ENCODE results near the gene KLHL22. TPM values are rescaled to one million over a fixed set of nuclear protein-coding genes. Genes with fewer than 3 reads are reported as not detected.

KLHL22 gene
- total and polyA plus RNA-seq, 2 of the 8 experiments (the other 6 are each of a cell fraction or from before 2014, with no cell fraction given), result 9.4 to 16.2 TPM

- Histone ChIP-seq H2BK20ac (ENCODE audit: low read length) (no peak overlapping the region), H4K91ac (replicated peaks; ENCODE audit: insufficient read length, low read length) (no peak overlapping the region), H3K9me3 (ENCODE audit: insufficient read depth in 2 of 2, low read depth in 1 of 2, low read length in 1 of 2) (no peaks in the 10 kb centered on the region), H3K4me3 (ENCODE audit: extremely low read depth in 1 of 4, insufficient read depth in 2 of 4, low read depth in 3 of 4, low read length in 4 of 4) (no peak overlapping the region), H3K36me3 (ENCODE audit: control insufficient read depth in 2 of 4, insufficient read depth in 4 of 4, low read length in 3 of 4) (peaks cover 0 to 20% (median 9%) of the 10 kb centered on the region in 4 experiments; a peak in 5 of 8 replicates), H3K79me1 (ENCODE audit: low read depth, low read length) (no peaks in the 10 kb centered on the region; the same call in 1 of the 2 replicates), H2BK12ac (ENCODE audit: low read depth, low read length) (no peak overlapping the region), H3K4ac (replicated peaks; ENCODE audit: insufficient read length, low read depth, low read length) (no peak overlapping the region), H3K79me2 (ENCODE audit: control insufficient read depth in 1 of 2, insufficient read depth in 2 of 2, low read length in 2 of 2) (no peaks in the 10 kb centered on the region), H3K27me3 (replicated peaks in 1 of 4; ENCODE audit: control insufficient read depth in 3 of 4, extremely low read depth in 1 of 4, insufficient read depth in 3 of 4, low read length in 3 of 4) (no peaks in the 10 kb centered on the region), H3K56ac (replicated peaks; ENCODE audit: insufficient read length, low read depth, low read length) (no peak overlapping the region), H4K8ac (ENCODE audit: extremely low read depth, insufficient read depth, low read length) (no peak overlapping the region), H2BK15ac (ENCODE audit: low read length) (no peak overlapping the region), H3K4me2 (ENCODE audit: insufficient read depth in 1 of 2, low read depth in 2 of 2, low read length in 2 of 2) (no peak overlapping the region), H4K20me1 (replicated peaks in 1 of 2; ENCODE audit: control insufficient read depth in 1 of 2, insufficient read depth in 2 of 2, low read length in 2 of 2) (peaks cover 0 to 17% of the 10 kb centered on the region in 2 experiments), H2AK5ac (ENCODE audit: low read depth, low read length) (no peak overlapping the region), H3K4me1 (replicated peaks in 1 of 4; ENCODE audit: control insufficient read depth in 3 of 4, insufficient read depth in 4 of 4, low read length in 3 of 4) (no peaks in the 10 kb centered on the region; a peak in 1 of 7 replicates), H3K23ac (ENCODE audit: insufficient read length) (no peak overlapping the region), H3K14ac (ENCODE audit: insufficient read length) (no peak overlapping the region), H3K23me2 (ENCODE audit: low read depth, low read length) (no peaks in the 10 kb centered on the region), H3K9ac (replicated peaks in 1 of 4; ENCODE audit: extremely low read depth in 1 of 4, low read depth in 3 of 4, low read length in 3 of 4) (no peak overlapping the region), H2BK120ac (replicated peaks; ENCODE audit: low read depth, low read length) (no peak overlapping the region), H2BK5ac (ENCODE audit: low read depth, low read length) (no peak overlapping the region), H4K5ac (ENCODE audit: insufficient read length, low read depth, low read length) (no peak overlapping the region), H3K27ac (ENCODE audit: low read depth, low read length) (no peak overlapping the region), H3K18ac (ENCODE audit: extremely low read depth, low read length) (no peak overlapping the region), H2AFZ (ENCODE audit: low read length) (no peak overlapping the region)
- CTCF ChIA-PET (ENCODE audit: partially characterized antibody), result interaction anchor here (0.5 to 4.8 kb wide), 7 partner anchors 10 to 396 kb away, joined by 3 to 27 read pairs (median 4); no protein-coding TSS in a partner anchor
- 81% methylated on average over 3 of the region's 3 CpGs; no CpG with 5 or more reads in 1 of the 2 experiments for WGBS, 2 experiments (ENCODE audit: extremely low coverage in 1 of 2, insufficient coverage in 1 of 2, insufficient read length in 1 of 2, insufficient replicate concordance in 2 of 2, low coverage in 1 of 2, low lambda C conversion rate in 2 of 2, missing lambda C conversion rate in 1 of 2)
- FAIRE-seq, result no peak
- POLR2A ChIA-PET (ENCODE audit: partially characterized antibody), result interaction anchor here (0.6 to 1.3 kb wide), 5 partner anchors 14 to 299 kb away, joined by 3 to 4 read pairs (median 4); partner anchors contain the start of genes DGCR6L and ZNF74
- no peak for DNase-seq (ENCODE audit: low read depth in 1 of 2, low spot score in 2 of 2)
- TF ChIP-seq TAF7 (optimal IDR thresholded peaks at IDR 0.05; ENCODE audit: borderline replicate concordance, low read depth, low read length), result no peak
- no peak for TF ChIP-seq RFX5 (IDR thresholded peaks at IDR 0.05; ENCODE audit: borderline replicate concordance, low read depth, low read length)
- no peak for TF ChIP-seq NANOG (IDR thresholded peaks at IDR 0.05; ENCODE audit: insufficient read depth, low read depth, low read length, poor library complexity, severe bottlenecking)
- no peak for TF ChIP-seq TEAD4 (IDR thresholded peaks at IDR 0.05; ENCODE audit: low read depth, low read length)
- no peak for TF ChIP-seq POLR2AphosphoS5 (IDR thresholded peaks at IDR 0.05; ENCODE audit: low read depth, low read length)
- TF ChIP-seq SIRT6 (IDR thresholded peaks at IDR 0.05; ENCODE audit: low read length), result no peak
- TF ChIP-seq CBX8 (IDR thresholded peaks at IDR 0.05; ENCODE audit: borderline replicate concordance, low read depth, low read length), result no peak
- no peak for TF ChIP-seq SP2 (IDR thresholded peaks at IDR 0.05; ENCODE audit: low read length)
- no peak for TF ChIP-seq EP300 (IDR thresholded peaks at IDR 0.05; ENCODE audit: borderline replicate concordance in 1 of 2, low read depth in 2 of 2, low read length in 2 of 2)
- TF ChIP-seq MAFK (IDR thresholded peaks at IDR 0.05; ENCODE audit: low read depth, low read length), result no peak
- TF ChIP-seq BRCA1 (IDR thresholded peaks at IDR 0.05; ENCODE audit: low read depth, low read length), result no peak
- no peak for TF ChIP-seq POLR2A (IDR thresholded peaks at IDR 0.05; ENCODE audit: control extremely low read depth in 1 of 2, low read depth in 2 of 2, low read length in 2 of 2)
- no peak for TF ChIP-seq CEBPB (IDR thresholded peaks at IDR 0.05; ENCODE audit: low read depth, low read length)
- TF ChIP-seq JUN (IDR thresholded peaks at IDR 0.05; ENCODE audit: low read depth, low read length), result no peak
- TF ChIP-seq SRF (IDR thresholded peaks at IDR 0.05; ENCODE audit: low read depth, low read length), result no peak
Observed at GRCh38 chr22:20407829-20408228, 87.8 kb downstream of the KLHL22 start.

Measured in H1 (cell line).